ENCODE data around the gene DPT. TPM values are rescaled to one million over a fixed set of nuclear protein-coding genes. Genes with fewer than 3 reads are reported as not detected.

Gene DPT
- polyA plus RNA-seq, 1 of the 3 experiments (the other 2 are of a cell fraction): 0.05 TPM

DNA sequence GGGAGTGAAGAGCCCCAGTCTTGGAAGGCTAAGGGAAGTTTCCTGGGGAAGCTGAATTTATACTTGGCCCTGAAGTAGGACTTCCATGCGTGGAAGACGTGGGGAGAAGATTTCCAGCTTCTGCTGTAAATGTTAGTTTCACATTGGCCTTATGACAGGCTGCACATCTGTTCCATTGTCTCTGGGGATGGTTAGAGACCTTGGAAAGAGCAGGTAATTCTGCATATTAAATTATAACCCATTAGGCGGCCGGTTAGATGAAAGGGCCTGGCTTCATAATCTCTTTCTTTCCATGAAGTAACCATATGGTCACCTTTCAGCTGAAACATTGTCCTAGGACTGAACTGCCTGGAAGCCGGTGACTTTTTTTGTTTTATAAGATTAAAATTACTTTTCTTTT, 37.5 kb downstream of the DPT start:
- Histone ChIP-seq H3K9me3 (no peaks in the 10 kb centered on the region), H3K9me2 (no peaks in the 10 kb centered on the region), H3K9ac (no peak overlapping the region), H3K27ac (ENCODE audit: low read depth in 2 of 2, low read length in 1 of 2) (peak overlapping the region; percentile 58 to 100; a peak in 3 of 4 replicates), H3K4me3 (ENCODE audit: low read depth in 2 of 2, low read length in 1 of 2) (no peak overlapping the region), H3K79me2 (ENCODE audit: insufficient read depth) (no peaks in the 10 kb centered on the region), H3F3A (replicated peaks; ENCODE audit: insufficient read depth) (no peaks in the 10 kb centered on the region), H3K36me3 (replicated peaks in 1 of 2; ENCODE audit: control insufficient read depth in 1 of 2, insufficient read depth in 2 of 2, low read length in 1 of 2) (no peaks in the 10 kb centered on the region), H4K20me1 (ENCODE audit: insufficient read depth) (no peaks in the 10 kb centered on the region), H3K27me3 (ENCODE audit: insufficient read depth) (no peaks in the 10 kb centered on the region), H3K4me1 (ENCODE audit: control insufficient read depth in 1 of 2, insufficient read depth in 2 of 2, low read depth in 1 of 2, low read length in 1 of 2) (peaks cover 0 to 50% of the 10 kb centered on the region in 2 experiments; a peak in 3 of 4 replicates), H2AFZ (ENCODE audit: low read depth) (no peak overlapping the region), H3K4me2 (no peak overlapping the region)
- ChIA-PET POLR2A (interaction anchor here (0.6 to 1.7 kb wide), 2 partner anchors 32 to 414 kb away, joined by 3 to 8 read pairs; no protein-coding TSS in a partner anchor), CTCF (interaction anchor here (0.7 to 2.5 kb wide), 6 partner anchors 10 to 656 kb away, joined by 3 to 13 read pairs (median 3); no protein-coding TSS in a partner anchor)
- TF ChIP-seq EP300 (IDR thresholded peaks at IDR 0.05; ENCODE audit: borderline replicate concordance in 1 of 2, low read depth in 1 of 2, low read length in 1 of 2) (peak in 1 of 2 experiments; percentile 82; a peak in 2 of 4 replicates), CHD2 (IDR thresholded peaks at IDR 0.05; ENCODE audit: low read length, partially characterized antibody) (peak; percentile 74), JUND (IDR thresholded peaks at IDR 0.05) (no peak), RCOR1 (IDR thresholded peaks at IDR 0.05; ENCODE audit: low read length) (peak; percentile 65), RAD21 (IDR thresholded peaks at IDR 0.05; ENCODE audit: low read length) (peak; percentile 21; the same call in 1 of the 2 replicates)
- 86% methylated on average over 5 of the region's 5 CpGs for WGBS (ENCODE audit: low lambda C conversion rate)
- peak; percentile 50 for DNase-seq

DNA sequence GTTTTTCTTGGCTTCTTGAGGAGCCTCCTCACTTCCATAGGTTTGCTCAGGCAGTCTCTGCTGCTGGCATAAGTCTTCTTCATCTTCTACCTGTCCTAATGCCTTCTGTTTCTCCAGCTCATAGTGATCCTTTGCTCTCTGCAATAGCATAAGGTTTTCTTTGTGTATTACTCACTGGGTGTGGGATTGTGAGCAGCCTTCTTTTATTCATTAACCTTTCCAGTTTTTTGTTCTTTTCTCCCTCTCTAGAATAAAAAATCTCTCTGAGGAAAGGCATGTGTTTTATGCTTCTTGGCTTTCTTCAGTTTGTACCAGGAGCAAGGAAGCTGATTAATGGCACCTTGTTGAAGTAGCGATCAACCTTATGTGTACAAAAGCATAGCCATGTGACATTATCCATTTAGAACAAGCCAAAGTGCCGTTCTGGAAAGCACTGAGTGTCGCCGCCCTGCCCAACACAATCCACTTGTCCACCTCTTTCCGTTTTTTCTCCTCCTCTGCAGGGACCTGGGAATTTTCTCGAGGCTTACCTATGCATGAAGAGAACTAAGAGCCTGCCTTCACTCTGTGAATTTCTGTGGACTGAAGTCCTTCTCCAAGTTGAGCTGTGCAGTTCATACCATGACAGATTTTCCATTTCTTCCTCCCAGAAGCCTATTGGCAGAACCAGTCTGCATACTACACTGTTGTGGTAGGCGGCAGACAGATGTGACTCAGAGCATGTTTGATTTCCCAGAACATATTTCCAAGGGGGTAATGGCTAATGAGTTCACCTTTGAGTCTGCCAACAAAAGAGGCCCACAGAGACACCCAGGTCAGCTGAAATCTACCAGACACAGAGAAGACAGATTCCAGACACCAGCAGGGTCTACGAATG, 39.0 kb downstream of the DPT start:
- Histone ChIP-seq H3K4me3 (ENCODE audit: low read depth in 2 of 2, low read length in 1 of 2) (no peak overlapping the region), H3K9me3 (no peaks in the 10 kb centered on the region), H3F3A (replicated peaks; ENCODE audit: insufficient read depth) (no peaks in the 10 kb centered on the region), H3K27ac (ENCODE audit: low read depth in 2 of 2, low read length in 1 of 2) (peak overlapping the region; percentile 58 to 100), H3K9me2 (no peaks in the 10 kb centered on the region), H3K27me3 (ENCODE audit: insufficient read depth) (no peaks in the 10 kb centered on the region), H3K36me3 (replicated peaks in 1 of 2; ENCODE audit: control insufficient read depth in 1 of 2, insufficient read depth in 2 of 2, low read length in 1 of 2) (no peaks in the 10 kb centered on the region), H3K4me2 (no peak overlapping the region), H3K79me2 (ENCODE audit: insufficient read depth) (no peaks in the 10 kb centered on the region), H2AFZ (ENCODE audit: low read depth) (no peak overlapping the region), H4K20me1 (ENCODE audit: insufficient read depth) (no peaks in the 10 kb centered on the region), H3K9ac (no peak overlapping the region), H3K4me1 (ENCODE audit: control insufficient read depth in 1 of 2, insufficient read depth in 2 of 2, low read depth in 1 of 2, low read length in 1 of 2) (peaks cover 0 to 43% of the 10 kb centered on the region in 2 experiments; a peak in 3 of 4 replicates)
- DNase-seq: peak; percentile 36
- ChIA-PET POLR2A (interaction anchor here (1.0 to 1.7 kb wide), 2 partner anchors 416 to 417 kb away, joined by 5 to 9 read pairs; partner anchors contain the start of gene ATP1B1), CTCF (interaction anchor here (0.6 to 2.5 kb wide), 6 partner anchors 14 to 678 kb away, joined by 3 to 13 read pairs (median 4); partner anchors contain the start of gene BLZF1)
- WGBS (ENCODE audit: low lambda C conversion rate): 57% methylated on average over 8 of the region's 8 CpGs
- TF ChIP-seq POLR2AphosphoS5 (IDR thresholded peaks at IDR 0.05; ENCODE audit: low read depth, low read length): peak; percentile 80
- TF ChIP-seq GATA2 (CRISPR knock-in tag; IDR thresholded peaks at IDR 0.05): no peak
- peak; percentile 78 for TF ChIP-seq TEAD4 (IDR thresholded peaks at IDR 0.05; ENCODE audit: borderline replicate concordance, insufficient read depth)
- TF ChIP-seq, protein P1, sequence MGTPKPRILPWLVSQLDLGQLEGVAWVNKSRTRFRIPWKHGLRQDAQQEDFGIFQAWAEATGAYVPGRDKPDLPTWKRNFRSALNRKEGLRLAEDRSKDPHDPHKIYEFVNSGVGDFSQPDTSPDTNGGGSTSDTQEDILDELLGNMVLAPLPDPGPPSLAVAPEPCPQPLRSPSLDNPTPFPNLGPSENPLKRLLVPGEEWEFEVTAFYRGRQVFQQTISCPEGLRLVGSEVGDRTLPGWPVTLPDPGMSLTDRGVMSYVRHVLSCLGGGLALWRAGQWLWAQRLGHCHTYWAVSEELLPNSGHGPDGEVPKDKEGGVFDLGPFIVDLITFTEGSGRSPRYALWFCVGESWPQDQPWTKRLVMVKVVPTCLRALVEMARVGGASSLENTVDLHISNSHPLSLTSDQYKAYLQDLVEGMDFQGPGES (IDR thresholded peaks at IDR 0.05; ENCODE audit: low read depth, low read length): no peak
- no peak for TF ChIP-seq NRF1 (IDR thresholded peaks at IDR 0.05; ENCODE audit: low read depth, low read length)
- peak; percentile 87 to 96 for TF ChIP-seq EP300 (IDR thresholded peaks at IDR 0.05; ENCODE audit: borderline replicate concordance in 1 of 2, low read depth in 1 of 2, low read length in 1 of 2)
- 0 out of 2 replicates have a peak, but pooled peaks have one; percentile 43 for TF ChIP-seq MXI1 (IDR thresholded peaks at IDR 0.05; ENCODE audit: low read depth, low read length)
- TF ChIP-seq SMC3 (IDR thresholded peaks at IDR 0.05; ENCODE audit: low read depth, low read length): no peak
- no peak for TF ChIP-seq EZH2phosphoT487 (IDR thresholded peaks at IDR 0.05; ENCODE audit: borderline replicate concordance, low read depth)
- TF ChIP-seq JUND (IDR thresholded peaks at IDR 0.05): peak; percentile 79
- no peak for TF ChIP-seq FOXJ3 (CRISPR knock-in tag; IDR thresholded peaks at IDR 0.05)
- TF ChIP-seq, protein P2, sequence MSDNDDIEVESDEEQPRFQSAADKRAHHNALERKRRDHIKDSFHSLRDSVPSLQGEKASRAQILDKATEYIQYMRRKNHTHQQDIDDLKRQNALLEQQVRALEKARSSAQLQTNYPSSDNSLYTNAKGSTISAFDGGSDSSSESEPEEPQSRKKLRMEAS (IDR thresholded peaks at IDR 0.05; ENCODE audit: low read depth): no peak; the same call in 1 of the 2 replicates
- TF ChIP-seq SIN3A (IDR thresholded peaks at IDR 0.05; ENCODE audit: borderline replicate concordance, low read depth, low read length): peak; percentile 54; the same call in 1 of the 2 replicates
- TF ChIP-seq, protein P3, sequence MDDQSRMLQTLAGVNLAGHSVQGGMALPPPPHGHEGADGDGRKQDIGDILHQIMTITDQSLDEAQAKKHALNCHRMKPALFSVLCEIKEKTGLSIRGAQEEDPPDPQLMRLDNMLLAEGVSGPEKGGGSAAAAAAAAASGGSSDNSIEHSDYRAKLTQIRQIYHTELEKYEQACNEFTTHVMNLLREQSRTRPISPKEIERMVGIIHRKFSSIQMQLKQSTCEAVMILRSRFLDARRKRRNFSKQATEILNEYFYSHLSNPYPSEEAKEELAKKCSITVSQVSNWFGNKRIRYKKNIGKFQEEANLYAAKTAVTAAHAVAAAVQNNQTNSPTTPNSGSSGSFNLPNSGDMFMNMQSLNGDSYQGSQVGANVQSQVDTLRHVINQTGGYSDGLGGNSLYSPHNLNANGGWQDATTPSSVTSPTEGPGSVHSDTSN (IDR thresholded peaks at IDR 0.05): peak; percentile 89
- peak; percentile 97 for TF ChIP-seq TCF12 (IDR thresholded peaks at IDR 0.05)
- TF ChIP-seq, protein P4, sequence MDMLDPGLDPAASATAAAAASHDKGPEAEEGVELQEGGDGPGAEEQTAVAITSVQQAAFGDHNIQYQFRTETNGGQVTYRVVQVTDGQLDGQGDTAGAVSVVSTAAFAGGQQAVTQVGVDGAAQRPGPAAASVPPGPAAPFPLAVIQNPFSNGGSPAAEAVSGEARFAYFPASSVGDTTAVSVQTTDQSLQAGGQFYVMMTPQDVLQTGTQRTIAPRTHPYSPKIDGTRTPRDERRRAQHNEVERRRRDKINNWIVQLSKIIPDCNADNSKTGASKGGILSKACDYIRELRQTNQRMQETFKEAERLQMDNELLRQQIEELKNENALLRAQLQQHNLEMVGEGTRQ (IDR thresholded peaks at IDR 0.05; ENCODE audit: borderline replicate concordance, low read depth, low read length): no peak
- peak; percentile 90 for TF ChIP-seq NFIC (IDR thresholded peaks at IDR 0.05; ENCODE audit: borderline replicate concordance)
- TF ChIP-seq RXRA (IDR thresholded peaks at IDR 0.05; ENCODE audit: borderline replicate concordance, low read depth): peak; percentile 57; the same call in 1 of the 2 replicates

Measured in SK-N-SH (cell line).